Urinary bladder (tissue), 4 donors: ENCODE data around the gene CXCL8. TPM values are rescaled to one million over a fixed set of nuclear protein-coding genes. Genes with fewer than 3 reads are reported as not detected.
"Not testable (repeated sequence)": the region's sequence is repeated elsewhere in the genome, so short reads cannot be mapped to it uniquely, and the experiment has no call there.

Experiments used
- DNase-seq: peaks from one replicate; pipeline ENCODE4 v3.0.0-alpha.2; 2015; ENCODE audit errors: extremely low spot score
- H3K27ac ChIP-seq: one replicate; pipeline ENCODE4 v1.5.1; 2013; ENCODE audit warnings: low read depth, mild to moderate bottlenecking, moderate library complexity
- H3K36me3 ChIP-seq: one replicate; pipeline ENCODE4 v1.6.1; 2013; ENCODE audit warnings: mild to moderate bottlenecking, moderate library complexity; ENCODE audit not compliant: insufficient read depth
- H3K4me1 ChIP-seq: one replicate; pipeline ENCODE4 v1.6.1; 2013; ENCODE audit warnings: mild to moderate bottlenecking, moderate library complexity; ENCODE audit not compliant: insufficient read depth
- H3K4me3 ChIP-seq: one replicate; pipeline ENCODE4 v1.5.1; 2013; ENCODE audit warnings: low read depth, low read length
- WGBS: extraction: QIAGEN DNeasy Blood & Tissue Kit; methylation state at CpG from one replicate; pipeline ENCODE4 v1.1.7; 2013; 5-methylcytosine and 5-hydroxymethylcytosine counted together
- polyA plus RNA-seq: library from polyadenylated mRNA; stranded (reverse); fragments of 200-250 nt; gene quantifications from one replicate; pipeline ENCODE4 v1.2.3, GENCODE V29; 2013
- total RNA-seq: library from RNA; depleted of rRNA; stranded (reverse); fragments of >200 nt; gene quantifications from one replicate; pipeline ENCODE4 v1.2.3, GENCODE V29; 2014
- donor health status: healthy with polysubstance abuse.
- donor health status: healthy.

Gene CXCL8
- total RNA-seq, result 1.1 TPM
- polyA plus RNA-seq, result 1.2 TPM

DNA sequence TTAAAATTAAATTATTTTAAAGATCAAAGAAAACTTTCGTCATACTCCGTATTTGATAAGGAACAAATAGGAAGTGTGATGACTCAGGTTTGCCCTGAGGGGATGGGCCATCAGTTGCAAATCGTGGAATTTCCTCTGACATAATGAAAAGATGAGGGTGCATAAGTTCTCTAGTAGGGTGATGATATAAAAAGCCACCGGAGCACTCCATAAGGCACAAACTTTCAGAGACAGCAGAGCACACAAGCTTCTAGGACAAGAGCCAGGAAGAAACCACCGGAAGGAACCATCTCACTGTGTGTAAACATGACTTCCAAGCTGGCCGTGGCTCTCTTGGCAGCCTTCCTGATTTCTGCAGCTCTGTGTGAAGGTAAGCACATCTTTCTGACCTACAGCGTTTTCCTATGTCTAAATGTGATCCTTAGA is at the start of gene CXCL8:
Gene CXCL8 (plus strand): TSS at position 217 of the 426 bp plus-strand sequence. CDS start 90 bp downstream, at position 307.
- DNase-seq, result no peak
- Histone ChIP-seq H3K27ac (no peak within 1 kb of the TSS), H3K4me3 (no peak within 1 kb of the TSS), H3K36me3 (no peaks in the 10 kb centered on the region), H3K4me1 (no peaks in the 10 kb centered on the region)
- WGBS, result 14% methylated on average over 7 of the region's 7 CpGs

DNA sequence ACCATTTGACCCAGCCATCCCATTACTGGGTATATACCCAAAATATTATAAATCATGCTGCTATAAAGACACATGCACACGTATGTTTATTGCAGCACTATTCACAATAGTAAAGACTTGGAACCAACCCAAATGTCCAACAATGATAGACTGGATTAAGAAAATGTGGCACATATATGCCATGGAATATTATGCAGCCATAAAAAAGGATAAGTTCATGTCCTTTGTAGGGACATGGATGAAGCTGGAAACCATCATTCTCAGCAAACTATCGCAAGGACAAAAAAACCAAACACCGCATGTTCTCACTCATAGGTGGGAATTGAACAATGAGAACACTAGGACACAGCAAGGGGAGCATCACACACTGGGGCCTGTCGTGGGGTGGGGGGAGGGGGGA is 49.2 kb upstream of the CXCL8 start:
- not testable (repeated sequence) for H3K36me3 ChIP-seq, H3K4me3 ChIP-seq, H3K4me1 ChIP-seq, DNase-seq, H3K27ac ChIP-seq
- WGBS, result 84% methylated on average over 4 of the region's 4 CpGs

DNA sequence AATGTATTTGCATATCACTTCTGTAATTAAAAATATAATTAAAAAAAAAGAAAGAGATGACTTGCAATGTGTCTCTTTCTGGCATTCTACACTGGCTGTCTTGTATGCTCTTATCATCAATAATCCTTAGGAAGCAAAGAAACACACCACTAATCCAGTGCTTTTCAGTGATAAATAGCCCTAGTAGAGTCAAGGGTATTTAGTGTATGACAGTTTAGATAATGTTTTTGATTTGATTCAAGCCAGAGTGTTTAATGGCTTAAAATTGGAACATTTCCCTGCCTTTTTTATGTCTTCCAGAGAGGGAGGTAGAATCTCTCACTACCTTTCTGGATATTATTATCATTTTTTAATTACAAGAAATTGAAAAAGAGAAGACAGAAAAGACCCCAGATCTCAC is 48.6 kb upstream of the CXCL8 start:
- H3K4me1 ChIP-seq, result no peaks in the 10 kb centered on the region
- no peak overlapping the region for H3K27ac ChIP-seq
- DNase-seq, result no peak
- no peaks in the 10 kb centered on the region for H3K36me3 ChIP-seq
- H3K4me3 ChIP-seq, result no peak overlapping the region

DNA sequence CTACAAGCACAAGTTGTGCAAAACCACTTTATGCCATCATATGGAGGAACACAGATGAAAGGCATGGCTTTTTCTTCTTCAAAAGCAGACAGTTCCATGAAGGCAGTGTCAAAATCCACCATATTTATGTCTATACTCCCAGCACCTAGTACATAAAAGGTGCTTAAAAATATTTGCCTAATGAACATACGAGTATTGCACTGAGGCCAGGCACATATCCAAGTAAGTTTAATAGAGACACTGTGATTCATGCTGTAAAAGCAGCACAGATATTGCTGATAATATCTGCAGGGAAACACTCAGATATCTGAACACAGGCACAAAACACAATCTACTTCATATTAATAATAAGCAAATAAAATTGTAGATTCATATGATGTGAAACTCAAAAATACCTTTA is 48.1 kb upstream of the CXCL8 start:
- whole genome bisulfite sequencing, result 23% methylated on average over 1 of the region's 1 CpG

DNA sequence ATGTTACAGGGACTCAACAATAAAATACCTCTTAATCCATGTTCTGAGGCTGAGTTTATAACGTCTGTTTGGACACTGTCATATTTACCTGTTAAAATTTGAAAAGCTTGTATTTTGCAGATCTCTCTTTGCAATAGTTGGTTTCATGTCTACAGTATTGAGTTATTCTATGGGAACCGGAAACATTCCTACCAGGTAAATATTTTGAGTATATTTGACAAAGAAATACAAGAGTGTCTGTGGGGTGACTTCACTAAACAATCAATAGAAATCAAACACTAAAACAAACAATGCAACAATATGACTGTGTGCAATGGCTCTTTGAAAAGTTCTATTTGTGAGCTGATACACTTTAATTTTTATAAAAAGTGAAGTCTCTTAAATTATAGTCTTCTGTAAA is 47.7 kb upstream of the CXCL8 start:
- Histone ChIP-seq H3K27ac (no peak overlapping the region), H3K4me1 (no peaks in the 10 kb centered on the region), H3K4me3 (no peak overlapping the region), H3K36me3 (no peaks in the 10 kb centered on the region)
- no peak for DNase-seq
- WGBS, result 63% methylated on average over 2 of the region's 2 CpGs

More for the DNA sequence above, 48.1 kb upstream of the CXCL8 start:
- no peak for DNase-seq
- H3K36me3 ChIP-seq, result no peaks in the 10 kb centered on the region
- no peak overlapping the region for H3K27ac ChIP-seq
- H3K4me3 ChIP-seq, result no peak overlapping the region
- no peaks in the 10 kb centered on the region for H3K4me1 ChIP-seq

DNA sequence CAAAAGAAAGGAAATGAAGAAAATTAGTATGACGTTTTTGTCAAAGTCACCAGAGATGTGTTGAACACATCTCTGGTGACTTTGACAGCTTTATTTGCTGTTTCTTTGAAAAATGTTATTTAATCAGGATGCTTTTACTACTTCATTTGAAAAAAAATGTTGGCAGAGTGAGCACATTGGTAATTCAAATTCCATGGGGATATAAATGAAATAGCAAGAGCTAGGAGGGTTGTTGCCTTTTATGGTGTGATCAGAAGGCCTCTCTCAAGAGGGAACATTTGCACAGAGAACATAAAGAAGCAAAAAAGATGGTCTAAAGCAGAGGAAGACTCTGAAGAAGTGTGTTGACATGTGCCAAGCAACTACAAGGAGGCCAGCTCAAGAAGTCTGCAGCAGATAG is 46.6 kb upstream of the CXCL8 start:
- DNase-seq, result no peak
- 70% methylated on average over 1 of the region's 1 CpG for WGBS

DNA sequence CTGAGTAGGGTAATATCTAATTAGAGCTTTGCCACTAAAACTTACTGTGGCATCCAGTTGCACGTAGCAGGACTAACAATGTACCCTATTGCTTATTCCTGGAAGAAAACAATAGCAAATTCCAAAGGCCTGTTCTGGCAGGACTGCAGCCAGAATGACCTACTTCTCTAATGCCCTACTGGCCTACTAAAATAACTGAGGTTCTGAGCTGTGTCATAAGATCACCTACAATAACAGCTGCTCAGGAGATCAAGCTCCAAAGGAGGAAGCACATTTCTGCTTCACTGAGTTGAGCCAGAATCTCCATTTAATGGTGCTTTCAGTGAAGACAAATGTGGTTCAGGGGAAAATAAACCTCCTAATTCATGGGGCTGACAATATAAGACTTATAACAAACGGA is 42.2 kb upstream of the CXCL8 start:
- Histone ChIP-seq H3K4me1 (no peaks in the 10 kb centered on the region), H3K27ac (no peak overlapping the region), H3K4me3 (no peak overlapping the region), H3K36me3 (no peaks in the 10 kb centered on the region)
- WGBS, result 48% methylated on average over 2 of the region's 2 CpGs
- no peak for DNase-seq

More for the DNA sequence above, 46.6 kb upstream of the CXCL8 start:
- Histone ChIP-seq H3K27ac (no peak overlapping the region), H3K4me3 (no peak overlapping the region), H3K4me1 (no peaks in the 10 kb centered on the region), H3K36me3 (no peaks in the 10 kb centered on the region)

DNA sequence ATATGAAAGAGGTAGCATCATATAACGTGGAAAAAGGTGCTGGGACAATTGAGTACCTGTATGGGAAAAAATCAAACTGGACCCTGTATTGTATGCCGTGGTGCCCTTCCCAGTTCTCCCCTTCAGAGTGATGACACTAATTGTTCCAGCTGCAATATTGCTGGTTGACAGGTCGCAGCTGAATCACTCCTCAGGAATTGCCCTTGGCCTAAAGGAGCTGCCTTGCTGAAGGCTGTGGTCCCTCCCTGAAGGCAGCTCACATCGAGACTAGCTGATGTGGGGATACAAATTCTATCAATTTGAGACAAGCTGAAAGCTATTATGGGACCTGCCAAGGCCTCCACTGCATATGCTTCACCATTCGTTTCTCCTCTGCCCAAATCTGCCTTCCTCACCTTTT is 39.3 kb upstream of the CXCL8 start:
- 85% methylated on average over 5 of the region's 5 CpGs for WGBS
- H3K36me3 ChIP-seq, result no peaks in the 10 kb centered on the region
- no peak overlapping the region for H3K27ac ChIP-seq
- no peaks in the 10 kb centered on the region for H3K4me1 ChIP-seq
- DNase-seq, result no peak
- no peak overlapping the region for H3K4me3 ChIP-seq

DNA sequence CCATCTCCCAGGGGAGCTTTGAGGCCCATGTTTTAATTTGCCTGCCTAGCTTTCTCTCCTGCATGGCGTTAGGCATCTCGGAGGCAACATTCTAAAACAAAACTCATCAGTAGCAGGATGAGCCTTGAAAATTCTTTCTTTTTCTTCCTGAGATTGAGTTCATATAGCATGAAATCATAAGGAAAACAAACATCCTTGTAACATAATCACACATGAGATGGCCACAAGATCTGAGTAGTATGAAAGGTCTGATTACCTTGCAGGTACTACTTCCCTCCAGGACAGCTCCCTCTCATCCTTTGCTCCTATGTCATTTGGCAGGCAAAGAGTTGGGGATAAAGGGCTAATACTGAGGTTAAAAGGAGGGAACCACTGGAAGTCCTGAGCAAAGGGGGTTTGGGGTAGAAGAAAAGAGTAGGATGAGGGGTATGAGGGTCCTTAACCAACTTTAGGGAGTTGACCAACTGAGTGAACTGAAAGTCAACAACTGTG is 37.5 kb upstream of the CXCL8 start:
- DNase-seq, result no peak
- WGBS, result 98% methylated on average over 2 of the region's 2 CpGs

DNA sequence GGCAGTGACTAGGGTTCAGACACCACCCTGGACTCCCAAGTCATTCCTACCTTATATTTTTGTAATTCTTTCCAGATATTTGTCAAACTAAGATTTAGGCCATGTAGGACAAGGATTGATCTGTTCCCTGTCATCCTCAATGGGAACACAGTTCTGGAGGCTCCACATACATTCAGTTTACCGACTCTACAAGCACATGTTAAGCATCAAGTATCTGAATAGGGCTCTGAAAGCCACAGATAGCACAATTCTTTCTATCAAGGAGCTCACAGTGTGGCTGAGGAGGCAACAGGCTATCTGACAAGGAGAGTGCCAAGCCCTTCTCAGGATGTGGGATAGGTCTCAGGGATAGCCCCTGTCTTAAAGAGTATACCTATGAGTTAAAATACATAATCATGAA is 37.0 kb upstream of the CXCL8 start:
- Histone ChIP-seq H3K4me1 (no peaks in the 10 kb centered on the region), H3K36me3 (no peaks in the 10 kb centered on the region), H3K27ac (no peak overlapping the region), H3K4me3 (no peak overlapping the region)
- DNase-seq, result no peak
- WGBS, result 93% methylated on average over 1 of the region's 1 CpG

More for the DNA sequence above, 37.5 kb upstream of the CXCL8 start:
- Histone ChIP-seq H3K4me1 (no peaks in the 10 kb centered on the region), H3K4me3 (no peak overlapping the region), H3K27ac (no peak overlapping the region), H3K36me3 (no peaks in the 10 kb centered on the region)

DNA sequence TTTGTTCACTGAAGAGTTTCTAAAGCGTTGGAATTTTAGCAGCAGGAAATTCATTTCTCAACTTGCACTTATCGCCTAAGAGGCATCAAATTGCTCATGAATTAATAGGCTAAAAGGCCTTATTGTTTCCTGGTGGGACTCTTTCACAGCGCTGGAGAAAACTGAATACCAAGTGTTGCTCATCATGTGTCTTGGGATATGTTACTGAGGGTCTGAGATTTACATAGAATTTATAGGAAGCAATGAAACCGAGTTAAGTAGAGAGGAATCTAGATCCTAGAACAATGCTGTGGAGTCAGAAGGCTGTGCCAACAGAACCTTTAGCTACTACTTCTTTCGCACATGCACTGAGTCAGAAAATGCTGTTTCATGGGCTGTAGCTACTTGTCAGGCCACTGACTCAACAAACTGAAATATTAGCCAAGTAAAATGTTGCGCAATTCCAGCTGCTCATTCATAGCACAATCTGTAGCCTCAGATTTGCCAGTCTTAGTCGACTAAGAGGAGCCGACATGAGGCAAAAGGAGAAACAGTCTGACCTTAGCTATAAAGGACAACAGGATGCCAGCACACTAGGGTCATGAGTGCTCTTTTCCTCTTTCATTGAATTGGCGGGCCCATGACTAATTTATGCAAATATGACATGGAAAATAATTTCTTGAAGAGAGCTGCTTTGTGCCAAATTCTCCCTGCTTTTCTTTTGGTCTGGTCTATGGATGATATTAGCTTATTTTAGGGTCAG is 35.9 kb upstream of the CXCL8 start:
- H3K4me3 ChIP-seq, result no peak overlapping the region
- DNase-seq, result no peak
- no peaks in the 10 kb centered on the region for H3K4me1 ChIP-seq
- H3K27ac ChIP-seq, result no peak overlapping the region
- H3K36me3 ChIP-seq, result no peaks in the 10 kb centered on the region
- WGBS, result 36% methylated on average over 9 of the region's 9 CpGs

DNA sequence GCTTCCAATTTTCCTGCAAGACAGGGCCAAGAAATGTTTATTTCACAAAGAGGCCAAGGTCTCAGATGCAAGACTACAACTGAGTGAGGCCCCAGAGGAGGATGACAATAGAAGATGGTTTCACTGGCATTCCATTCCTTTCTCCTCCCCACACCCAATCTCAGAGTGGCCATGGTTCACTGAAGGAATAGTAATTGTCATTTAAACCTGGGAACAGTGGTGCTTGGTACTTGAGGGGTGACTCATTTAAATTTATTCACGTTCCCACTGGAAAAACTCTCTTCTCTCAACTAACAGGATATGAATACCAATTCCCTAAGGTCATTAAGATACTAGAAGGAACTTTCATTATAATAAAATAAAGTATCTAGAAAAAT is 35.3 kb upstream of the CXCL8 start:
- DNase-seq, result no peak
- no peak overlapping the region for H3K4me3 ChIP-seq
- 55% methylated on average over 1 of the region's 1 CpG for WGBS

DNA sequence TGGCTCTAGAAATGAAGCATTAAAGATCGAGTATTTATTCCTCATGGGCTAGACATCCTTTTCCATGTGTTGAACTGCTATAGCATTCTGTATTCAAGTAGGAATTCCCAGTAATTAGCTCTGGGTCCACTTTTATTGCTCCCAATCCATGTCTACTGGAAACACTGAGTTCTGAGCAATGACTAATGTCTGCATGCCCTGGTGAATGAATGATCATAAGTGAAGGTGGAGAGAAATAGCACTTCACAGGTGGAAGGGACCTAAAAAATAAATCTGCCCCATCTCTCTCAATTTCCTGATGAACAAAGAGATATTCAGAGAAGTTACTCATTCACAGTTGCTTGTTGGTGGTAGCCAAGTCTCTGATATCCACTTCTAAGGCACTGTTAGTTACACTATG is 34.6 kb upstream of the CXCL8 start:
- no peaks in the 10 kb centered on the region for H3K4me1 ChIP-seq
- no peak overlapping the region for H3K27ac ChIP-seq
- no peak for DNase-seq
- WGBS, result 94% methylated on average over 1 of the region's 1 CpG
- H3K36me3 ChIP-seq, result no peaks in the 10 kb centered on the region
- H3K4me3 ChIP-seq, result no peak overlapping the region

More for the DNA sequence above, 35.3 kb upstream of the CXCL8 start:
- Histone ChIP-seq H3K27ac (no peak overlapping the region), H3K36me3 (no peaks in the 10 kb centered on the region), H3K4me1 (no peaks in the 10 kb centered on the region)

DNA sequence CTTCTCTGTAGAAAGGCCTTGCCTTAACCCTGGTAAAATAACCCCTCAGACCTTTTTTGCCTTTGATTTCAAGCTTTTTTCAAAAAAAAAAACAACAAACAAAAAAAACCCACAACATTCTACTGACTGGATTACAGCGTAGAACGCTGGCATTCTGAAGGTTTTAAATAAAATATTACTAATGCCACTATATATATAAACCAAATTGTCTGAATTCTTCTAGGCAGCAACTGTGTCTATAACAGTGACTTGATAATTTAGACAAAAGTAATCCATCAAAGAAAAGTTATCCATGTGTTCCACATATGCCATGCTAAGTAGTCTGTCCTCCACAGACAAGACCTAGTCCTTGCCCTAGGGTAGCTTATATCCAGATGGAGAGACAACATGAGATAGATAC is 33.6 kb upstream of the CXCL8 start:
- H3K4me3 ChIP-seq, result no peak overlapping the region
- 96% methylated on average over 2 of the region's 2 CpGs for WGBS
- H3K27ac ChIP-seq, result no peak overlapping the region
- no peaks in the 10 kb centered on the region for H3K36me3 ChIP-seq
- no peaks in the 10 kb centered on the region for H3K4me1 ChIP-seq
- no peak for DNase-seq
